Measurements from ENCODE around the gene ZNF575.
"Not testable (repeated sequence)": the region's sequence is repeated elsewhere in the genome, so short reads cannot be mapped to it uniquely, and the experiment has no call there.

The ZNF575 gene

DNA sequence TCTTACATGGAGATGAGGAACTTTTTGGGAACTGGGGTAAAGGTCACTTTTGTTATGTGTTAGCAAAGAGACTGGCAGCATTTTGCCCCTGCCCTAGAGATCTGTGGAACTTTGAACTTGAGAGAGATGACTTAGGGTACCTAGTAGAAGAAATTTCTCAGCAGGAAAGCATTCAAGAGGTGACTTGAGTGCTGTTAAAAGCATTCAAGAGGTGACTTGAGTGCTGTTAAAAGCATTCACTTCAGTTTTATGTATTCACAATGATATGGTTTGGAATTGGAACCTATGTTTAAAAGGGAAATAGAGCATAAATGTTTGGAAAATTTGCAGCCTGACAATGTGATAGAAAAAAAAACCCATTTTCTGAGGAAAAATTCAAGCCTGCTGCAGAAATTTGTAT lies 20.6 kb upstream of the ZNF575 start:
- DNase-seq: not testable (repeated sequence)

DNA sequence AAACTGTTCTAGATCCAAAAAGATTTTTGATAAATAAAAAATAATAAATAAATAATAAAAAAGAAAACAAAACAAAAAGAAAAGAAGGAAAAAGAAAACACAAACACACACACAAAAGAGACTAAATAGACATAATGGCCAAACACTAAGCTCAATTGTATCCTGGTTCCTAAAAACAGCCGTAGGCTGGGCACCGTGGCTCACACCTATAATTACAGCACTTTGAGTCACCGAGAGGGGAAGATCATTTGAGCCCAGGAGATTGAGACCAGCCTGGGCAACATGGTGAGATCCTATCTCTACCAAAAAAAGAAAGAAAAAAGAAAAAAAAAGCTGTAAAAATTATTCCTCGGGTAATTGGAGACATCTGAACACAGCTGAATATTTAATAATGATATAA lies 14.9 kb upstream of the ZNF575 start:
- DNase-seq: no peak

DNA sequence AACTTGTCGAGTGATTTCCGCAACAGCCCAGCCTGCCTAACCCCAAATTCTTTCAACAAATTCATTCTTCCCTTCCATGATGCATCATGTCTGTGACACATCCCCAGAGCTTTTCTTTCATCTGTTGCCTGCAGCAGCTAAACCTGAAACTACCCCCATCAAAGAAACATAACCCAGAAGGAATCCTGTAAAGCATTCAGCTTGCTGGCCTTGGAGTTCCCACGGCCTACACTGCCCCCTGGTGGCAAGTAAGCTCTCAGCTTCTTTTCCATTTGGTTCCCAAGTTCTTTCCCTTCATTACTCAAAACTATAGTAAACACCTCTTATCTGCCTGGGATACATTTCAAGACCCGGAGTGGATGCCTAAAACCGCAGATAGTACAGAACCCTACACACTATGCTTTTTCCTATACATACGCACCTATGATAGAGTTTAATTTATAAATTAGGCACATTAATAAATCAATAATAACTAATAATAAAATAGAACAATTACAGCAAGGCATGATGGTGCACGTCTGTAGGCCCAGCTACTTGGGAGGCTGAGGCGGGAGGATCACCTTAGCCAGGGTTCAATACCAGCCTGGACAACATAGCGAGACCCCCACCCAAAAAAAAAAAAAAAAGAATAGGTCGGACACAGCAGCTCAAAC lies 13.4 kb upstream of the ZNF575 start:
- DNase-seq: peak; percentile 83

- no peak for DNase-seq
Measured at GRCh38 chr19:43522929-43523328, 10.1 kb upstream of the ZNF575 start.

DNA sequence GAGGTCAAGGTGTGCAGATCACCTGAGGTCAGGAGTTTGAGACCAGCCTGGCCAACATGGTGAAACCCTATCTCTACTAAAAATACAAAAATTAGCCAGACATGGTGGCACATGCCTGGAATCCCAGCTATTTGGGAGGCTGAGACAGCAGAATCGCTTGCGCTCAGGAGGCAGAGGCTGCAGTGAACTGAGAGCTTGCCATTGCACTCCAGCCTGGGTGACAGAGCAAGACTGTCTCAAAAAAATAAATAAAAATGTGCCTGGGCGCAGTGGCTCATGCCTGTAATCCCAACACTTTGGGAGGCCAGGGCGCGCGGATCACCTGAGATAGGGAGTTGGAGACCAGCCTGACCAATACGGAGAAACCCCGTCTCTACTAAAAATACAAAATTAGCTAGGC lies 9.3 kb upstream of the ZNF575 start:
- DNase-seq: not testable (repeated sequence)

- peak; percentile 42 for DNase-seq
Measured at GRCh38 chr19:43524922-43525835, 7.8 kb upstream of the ZNF575 start.

DNA sequence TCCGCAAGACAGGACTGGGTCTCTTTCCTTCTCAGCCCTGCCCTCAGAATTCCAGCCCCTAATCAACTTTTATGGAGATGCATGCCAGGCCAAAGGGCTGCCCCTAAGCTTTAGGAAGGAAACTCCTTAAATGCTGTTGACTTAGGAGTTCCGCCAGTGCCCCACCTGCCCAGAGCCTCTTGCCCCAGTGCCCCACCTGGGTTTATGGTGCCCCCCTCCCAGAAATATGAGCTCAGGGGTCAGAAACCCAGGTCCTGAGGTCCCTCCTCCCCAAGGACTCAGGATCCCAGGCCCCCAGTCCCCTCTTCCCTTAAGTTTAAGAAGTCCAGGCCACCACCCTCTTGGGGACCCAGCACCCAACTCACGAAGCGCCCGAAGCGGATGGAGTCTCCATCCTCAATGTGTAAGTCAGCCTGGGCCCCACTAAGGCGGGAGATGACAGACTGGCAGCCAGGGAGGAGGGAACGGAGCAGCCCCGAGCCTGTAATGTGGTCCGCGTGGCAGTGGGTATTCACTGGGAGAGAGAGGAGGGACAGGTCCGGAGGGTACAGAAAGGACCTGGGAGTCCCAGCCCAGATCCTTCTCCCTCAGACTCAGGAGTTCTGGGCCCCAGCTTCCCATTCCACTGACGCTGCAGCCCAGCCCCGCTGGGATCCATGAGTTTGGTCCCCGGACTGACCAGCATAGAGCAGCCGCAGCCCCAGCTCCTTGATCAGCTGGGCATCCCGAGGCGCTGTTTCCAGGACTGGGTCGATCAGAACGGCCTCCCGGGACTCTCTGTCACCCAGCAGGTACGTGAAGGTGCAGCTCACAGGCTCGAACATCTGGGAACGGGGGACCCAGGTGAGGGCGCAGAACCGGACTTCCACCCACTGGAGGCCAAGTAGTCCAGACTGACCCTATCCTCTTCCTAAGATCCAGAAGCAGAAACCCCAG lies 6.9 kb upstream of the ZNF575 start:
- peak; percentile 13 for DNase-seq

DNA sequence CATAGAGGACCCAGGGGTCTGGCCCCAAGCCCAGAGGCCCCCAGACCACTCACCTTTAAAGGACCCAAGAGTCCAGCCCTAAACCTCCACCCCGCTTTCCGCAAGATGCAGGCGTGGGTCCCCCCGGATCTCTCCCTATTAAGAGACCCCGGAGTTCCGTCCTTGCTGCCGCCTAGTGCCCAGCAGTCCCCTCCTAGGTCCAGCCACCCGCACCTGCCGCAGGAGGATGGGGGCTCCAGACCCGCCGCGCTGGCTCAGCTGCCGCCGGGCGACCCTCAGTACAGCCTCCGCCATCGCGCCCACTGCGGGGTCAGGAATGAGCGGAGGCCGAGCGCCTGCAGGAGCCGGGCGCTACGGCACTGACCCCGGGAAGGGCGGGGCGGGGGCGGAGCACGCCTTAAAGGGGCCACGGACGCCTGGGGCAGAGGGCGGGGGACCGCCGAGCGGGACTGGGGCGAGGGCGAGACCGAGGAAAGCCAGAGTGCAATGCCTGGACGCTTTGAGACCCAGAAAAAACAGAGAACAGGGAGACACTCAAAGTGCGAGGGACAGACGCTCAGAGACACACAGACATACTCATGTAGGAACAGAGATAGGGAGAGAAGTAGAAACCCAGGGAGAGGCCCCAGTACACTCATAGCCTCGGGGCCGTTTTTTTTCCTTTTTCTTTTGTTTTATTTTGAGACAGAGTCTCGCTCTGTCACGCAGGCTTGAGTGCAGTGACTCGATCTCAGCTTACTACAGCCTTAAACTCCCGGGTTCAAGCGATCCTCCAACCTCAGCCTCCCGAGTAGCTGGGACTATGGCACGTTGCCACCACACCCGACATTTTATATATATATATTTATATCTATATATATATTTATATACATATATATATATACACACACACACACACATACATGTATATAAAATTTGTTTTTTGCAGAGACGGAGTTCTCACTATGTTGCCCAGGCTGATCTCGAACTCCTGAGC lies 5.8 kb upstream of the ZNF575 start, which contains the start of gene ETHE1:
ETHE1 (minus strand) TSS at position 318 of the 976 bp plus-strand sequence; CDS start at position 294, 24 bp downstream.
- peak; percentile 57 for DNase-seq

DNA sequence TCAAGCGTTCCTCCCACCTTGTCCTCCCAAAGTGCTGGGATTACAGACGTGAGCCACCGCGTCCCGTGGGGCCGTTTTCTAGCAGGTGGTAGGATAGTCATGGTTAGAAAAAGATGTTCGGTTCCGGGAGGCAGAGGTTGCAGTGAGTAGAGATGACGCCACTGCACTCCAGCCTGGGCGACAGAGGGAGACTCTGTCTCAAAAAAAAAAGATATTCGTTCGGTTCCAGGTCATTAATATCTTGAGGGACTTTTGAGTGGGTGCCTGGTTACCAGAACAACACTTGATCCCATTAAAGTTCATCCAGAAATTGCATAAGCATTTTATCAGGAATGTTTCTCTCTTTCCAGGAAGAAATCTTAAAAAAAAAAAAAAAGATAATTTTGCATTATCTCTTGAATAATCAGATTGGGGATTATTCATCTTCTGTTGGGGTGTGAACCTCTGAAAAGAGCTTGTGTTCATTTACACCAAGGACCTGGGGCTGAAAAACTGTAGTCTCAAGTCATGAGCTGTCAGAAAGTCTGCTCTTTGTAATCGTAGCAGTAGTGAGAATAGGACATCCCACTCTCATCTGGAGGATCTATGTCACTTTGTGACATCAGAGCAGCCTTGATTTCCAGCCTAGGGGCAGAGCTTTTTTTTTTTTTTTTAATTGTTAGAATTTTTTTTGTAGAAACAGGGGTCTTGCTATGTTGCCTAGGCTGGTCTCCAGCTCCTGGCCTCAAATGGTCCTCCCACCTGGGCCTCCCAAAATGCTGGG lies 4.9 kb upstream of the ZNF575 start:
- DNase-seq: no peak

DNA sequence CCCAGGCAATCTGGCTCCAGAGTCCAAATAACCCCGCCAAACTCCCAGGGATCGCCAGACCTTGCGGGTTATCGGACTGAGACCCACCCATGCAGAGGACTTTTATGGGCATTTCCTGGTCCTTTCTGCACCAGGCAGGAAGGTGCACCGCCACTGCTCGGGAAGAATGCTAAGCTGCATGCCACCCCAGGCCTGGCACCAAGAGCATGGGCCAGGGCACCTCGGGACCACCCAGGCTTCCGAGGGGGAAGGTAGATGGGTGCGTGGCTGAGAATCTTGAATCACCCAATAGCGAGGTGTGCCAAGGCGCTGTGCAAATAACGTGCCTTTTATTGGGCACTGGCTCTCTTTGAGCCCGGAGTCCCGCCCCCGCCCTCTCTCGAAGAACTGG lies 422 bp upstream of the ZNF575 start:
- no peak for DNase-seq

DNA sequence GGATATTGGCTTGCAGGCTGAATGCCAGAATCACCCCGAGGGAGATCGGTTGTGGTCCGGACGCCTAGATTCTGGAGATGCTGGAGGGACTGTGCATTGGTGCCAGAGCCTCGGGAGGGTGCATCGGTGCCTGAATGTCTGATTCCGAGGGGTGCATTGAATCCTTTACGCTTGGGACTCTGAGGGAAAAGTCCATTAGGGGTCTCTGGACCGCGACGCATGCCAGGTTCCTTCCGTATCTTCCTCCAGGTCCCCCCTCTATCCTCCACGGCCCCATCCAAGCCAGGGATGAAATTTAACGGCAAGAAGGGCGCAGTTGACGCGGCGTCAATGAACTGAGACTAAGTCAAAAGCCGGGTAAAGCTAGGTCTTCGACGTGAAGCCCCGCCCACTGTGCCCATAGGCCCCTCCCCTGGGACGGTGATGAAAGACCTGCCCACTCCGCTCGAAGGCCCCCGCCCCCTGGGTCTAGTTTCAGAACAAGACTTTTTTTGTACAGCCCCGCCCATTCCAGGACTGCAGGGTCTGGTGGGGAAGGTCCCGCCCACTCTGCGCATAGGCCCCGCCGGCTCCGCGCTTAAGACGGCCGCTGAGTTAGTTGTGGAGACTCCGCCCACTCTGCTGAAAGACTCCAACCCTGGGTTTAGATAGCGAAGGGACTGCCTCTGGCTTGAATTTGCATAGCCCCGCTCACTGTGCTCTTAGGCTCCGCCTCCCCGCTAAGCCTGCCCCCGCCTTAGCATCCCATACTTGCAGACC lies 737 bp downstream of the ZNF575 start:
- peak; percentile 99 for DNase-seq

- no peak for DNase-seq
Measured at GRCh38 chr19:43534305-43534815, 1.4 kb downstream of the ZNF575 start.

- peak; percentile 63 for DNase-seq
Measured at GRCh38 chr19:43534816-43535761, 2.1 kb downstream of the ZNF575 start.

DNA sequence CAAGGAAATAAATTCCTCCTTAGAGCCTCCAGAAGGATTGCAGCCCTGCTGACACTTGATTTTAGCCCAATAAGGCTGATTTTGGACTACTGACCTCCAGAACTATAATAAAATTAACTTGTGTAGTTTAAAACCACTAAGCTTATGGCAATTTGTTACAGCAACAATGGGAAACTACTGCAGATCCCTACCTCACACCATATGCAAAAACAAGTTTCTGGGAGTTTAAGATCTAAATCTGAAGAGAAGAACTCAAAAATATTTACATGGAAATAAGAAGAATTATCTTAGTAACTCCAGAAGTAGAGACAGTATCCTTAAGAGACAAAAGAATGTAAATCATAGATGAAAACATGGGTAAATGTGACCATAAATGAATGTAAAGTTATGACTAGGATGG lies 5.9 kb downstream of the ZNF575 start:
- DNase-seq: no peak

GRCh38 chr19:43540381-43540780 lies 7.4 kb downstream of the ZNF575 start:
- DNase-seq: no peak

- no peak for DNase-seq
Measured at GRCh38 chr19:43541920-43542650, 9.1 kb downstream of the ZNF575 start.

GRCh38 chr19:43544077-43544476 lies 11.1 kb downstream of the ZNF575 start:
- no peak for DNase-seq

GRCh38 chr19:43545276-43545675 lies 12.3 kb downstream of the ZNF575 start:
- DNase-seq: no peak
